ENCODE data around the gene CHSY1. TPM values are rescaled to one million over a fixed set of nuclear protein-coding genes. Genes with fewer than 3 reads are reported as not detected.

CHSY1 gene
- total RNA-seq, 4 donors from 2014 or later, result 16.9 to 85.3 (median 39.4) TPM

GRCh38 chr15:101159096-101159935, 92.5 kb downstream of the CHSY1 start:
- TF ChIP-seq, protein P1, sequence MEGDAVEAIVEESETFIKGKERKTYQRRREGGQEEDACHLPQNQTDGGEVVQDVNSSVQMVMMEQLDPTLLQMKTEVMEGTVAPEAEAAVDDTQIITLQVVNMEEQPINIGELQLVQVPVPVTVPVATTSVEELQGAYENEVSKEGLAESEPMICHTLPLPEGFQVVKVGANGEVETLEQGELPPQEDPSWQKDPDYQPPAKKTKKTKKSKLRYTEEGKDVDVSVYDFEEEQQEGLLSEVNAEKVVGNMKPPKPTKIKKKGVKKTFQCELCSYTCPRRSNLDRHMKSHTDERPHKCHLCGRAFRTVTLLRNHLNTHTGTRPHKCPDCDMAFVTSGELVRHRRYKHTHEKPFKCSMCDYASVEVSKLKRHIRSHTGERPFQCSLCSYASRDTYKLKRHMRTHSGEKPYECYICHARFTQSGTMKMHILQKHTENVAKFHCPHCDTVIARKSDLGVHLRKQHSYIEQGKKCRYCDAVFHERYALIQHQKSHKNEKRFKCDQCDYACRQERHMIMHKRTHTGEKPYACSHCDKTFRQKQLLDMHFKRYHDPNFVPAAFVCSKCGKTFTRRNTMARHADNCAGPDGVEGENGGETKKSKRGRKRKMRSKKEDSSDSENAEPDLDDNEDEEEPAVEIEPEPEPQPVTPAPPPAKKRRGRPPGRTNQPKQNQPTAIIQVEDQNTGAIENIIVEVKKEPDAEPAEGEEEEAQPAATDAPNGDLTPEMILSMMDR (IDR thresholded peaks at IDR 0.05), result no peak
- ATAC-seq (ENCODE audit: low FRiP score), result no peak
- no peak for DNase-seq (ENCODE audit: low spot score)

- no peak for ATAC-seq (ENCODE audit: low FRiP score)
- no peak for DNase-seq (ENCODE audit: low spot score)
- TF ChIP-seq, protein P1 (IDR thresholded peaks at IDR 0.05), result no peak
These were observed 93.4 kb downstream of the CHSY1 start for GRCh38 chr15:101158166-101159095.

GRCh38 chr15:101157721-101158120, 94.1 kb downstream of the CHSY1 start:
- ATAC-seq (ENCODE audit: low FRiP score) (no peak), DNase-seq (ENCODE audit: low spot score) (no peak)
- TF ChIP-seq, protein P1 (IDR thresholded peaks at IDR 0.05), result no peak

DNA sequence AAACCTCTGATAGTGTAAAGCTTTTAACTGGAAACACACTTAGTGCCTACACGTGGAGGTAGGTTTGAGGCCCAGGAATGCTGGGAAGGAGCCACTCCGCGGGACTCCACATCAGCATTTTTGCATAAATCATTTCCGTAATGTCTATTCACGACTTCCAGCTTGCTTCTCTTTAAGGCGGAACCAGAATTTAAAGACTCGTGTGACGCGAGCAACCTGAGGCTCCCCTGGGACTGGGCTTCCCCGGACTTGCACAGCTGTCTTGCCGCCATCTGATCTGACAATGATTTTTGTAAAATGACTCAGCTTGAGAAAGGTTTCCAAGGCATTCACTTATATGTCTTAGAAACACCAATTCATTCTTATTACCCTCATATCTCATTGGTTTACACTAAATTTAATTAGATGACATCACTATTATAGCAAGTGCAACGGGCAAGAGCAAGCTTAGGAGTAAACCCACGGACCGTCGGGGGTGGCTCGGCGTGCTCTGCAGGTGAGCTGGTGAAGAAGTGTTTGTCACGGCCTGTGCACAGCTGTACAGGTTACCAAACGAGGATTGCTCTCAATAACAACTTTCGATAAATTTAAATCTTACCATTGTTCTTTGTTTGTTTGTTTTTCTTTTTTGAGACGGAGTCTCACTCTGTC, 95.2 kb downstream of the CHSY1 start:
- TF ChIP-seq, protein P1 (IDR thresholded peaks at IDR 0.05), result no peak
- ATAC-seq (ENCODE audit: low FRiP score), result no peak
- DNase-seq (ENCODE audit: low spot score), result no peak

DNA sequence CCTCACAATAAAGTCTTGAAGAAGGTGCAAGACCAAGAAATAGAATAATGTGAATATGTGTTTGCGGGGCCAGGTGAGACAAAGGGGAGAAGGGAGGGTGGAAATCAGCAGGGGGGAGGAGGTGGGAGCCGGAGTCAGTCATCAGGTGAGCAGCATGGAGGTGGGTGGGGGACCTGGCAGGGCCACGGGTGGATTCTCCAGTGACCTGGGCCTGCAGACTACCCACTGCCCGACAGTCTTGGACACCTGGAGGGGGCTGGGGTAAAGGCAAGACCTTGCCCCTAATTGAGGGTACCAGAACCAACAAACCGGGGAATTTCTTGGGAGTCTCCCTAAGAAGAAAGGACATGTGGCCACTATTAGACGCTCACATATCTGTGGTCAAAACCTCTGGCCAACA, 95.8 kb downstream of the CHSY1 start:
- ATAC-seq (ENCODE audit: low FRiP score) (no peak), DNase-seq (ENCODE audit: low spot score) (no peak)
- TF ChIP-seq, protein P1 (IDR thresholded peaks at IDR 0.05), result no peak

DNA sequence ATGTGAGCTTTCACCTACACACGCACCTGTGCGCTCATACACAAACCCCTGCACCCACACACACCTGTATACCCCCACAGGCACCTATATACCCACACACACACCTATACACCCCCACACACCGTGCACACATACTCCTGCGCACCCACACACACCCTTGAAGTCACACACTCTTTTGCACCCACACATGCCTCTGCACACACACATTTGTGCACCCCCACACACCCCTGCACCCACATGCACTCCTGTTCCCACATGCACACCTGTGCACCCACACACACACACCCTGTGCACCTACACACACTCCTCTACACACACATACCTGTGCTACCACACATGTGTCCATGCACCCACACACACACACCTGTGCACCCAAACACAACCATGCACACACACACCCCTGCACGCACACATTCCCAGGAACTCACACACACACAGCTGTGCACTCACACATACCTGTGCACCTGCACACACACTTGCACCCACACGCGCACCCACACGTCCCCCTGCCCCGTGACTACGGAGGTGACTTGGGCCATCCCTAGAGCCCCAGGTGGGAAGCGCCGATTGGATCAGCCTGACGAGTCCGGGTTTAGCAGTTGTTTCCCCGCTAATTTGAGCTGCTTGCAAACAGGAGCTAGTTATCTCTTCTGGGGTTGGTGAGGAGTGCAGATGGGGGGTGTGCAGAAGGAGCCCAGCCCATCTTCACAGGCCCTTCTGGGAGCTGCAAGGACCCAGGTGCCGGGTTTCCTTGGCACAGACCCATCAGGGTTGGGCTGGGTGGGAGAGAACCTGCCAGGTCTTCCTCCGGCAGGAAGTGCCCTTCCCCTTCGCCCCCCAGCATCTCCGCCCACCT, 97.8 kb downstream of the CHSY1 start:
- DNase-seq (ENCODE audit: low spot score) (no peak), ATAC-seq (ENCODE audit: low FRiP score) (no peak)

More for the DNA sequence above, 97.8 kb downstream of the CHSY1 start:
- TF ChIP-seq, protein P1 (IDR thresholded peaks at IDR 0.05), result no peak

Measured in omental fat pad (tissue), 4 donors.